GM18873 (cell line): Measurements from ENCODE around the gene MICU2.

ENCODE experiments used
- ATAC-seq: cut with Tn5 transposase; IDR thresholded peaks from one replicate; pipeline ENCODE4 v1.9.1; 2021; ENCODE audit warnings: mild to moderate bottlenecking, moderate library complexity, moderate number of reproducible peaks; ENCODE audit not compliant: unreplicated experiment, low FRiP score

Gene MICU2

DNA sequence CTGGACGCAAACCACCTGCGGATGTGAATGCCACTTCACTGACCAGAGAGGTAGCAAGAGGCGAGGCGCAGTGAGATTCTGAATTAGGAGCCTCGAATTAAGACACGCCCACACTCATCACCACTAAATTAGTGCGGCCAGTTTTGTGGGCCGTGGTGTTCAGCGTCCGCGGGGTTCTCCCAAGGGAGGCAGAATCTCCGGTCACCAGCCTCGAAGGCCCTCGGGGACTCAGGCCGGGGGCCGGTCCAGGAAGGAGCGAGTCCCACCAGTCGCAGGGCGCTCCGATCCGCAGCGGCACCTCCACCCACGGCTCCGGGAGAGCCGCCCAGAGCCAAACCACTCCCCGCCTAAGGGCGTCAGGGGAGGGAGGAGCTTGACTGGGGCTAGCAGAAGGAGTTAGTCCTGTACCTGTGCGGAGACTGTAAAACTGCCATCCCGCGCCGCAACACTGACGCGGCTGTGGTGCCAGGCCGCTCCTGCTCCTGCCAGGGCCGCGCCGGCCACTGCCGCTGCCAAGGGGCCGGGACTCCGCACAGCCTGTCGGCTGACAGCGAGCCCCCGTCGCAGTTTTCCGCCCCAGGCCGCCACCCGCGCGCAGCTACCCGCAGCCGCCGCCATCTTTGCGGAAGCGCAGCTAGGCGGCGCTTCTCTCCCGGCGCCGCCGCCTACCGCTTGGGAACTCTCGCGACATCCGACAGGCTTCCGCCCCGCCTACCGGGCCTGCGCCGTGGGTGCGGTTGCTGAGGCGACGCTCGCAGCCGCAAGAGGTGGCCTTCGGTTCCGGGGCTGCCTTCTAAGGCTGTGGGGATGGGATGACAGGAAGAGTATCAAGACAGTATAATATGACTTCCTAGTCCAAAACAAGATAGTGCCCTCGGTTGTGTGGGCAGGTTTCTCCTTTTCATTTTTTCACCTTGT lies at the start of gene MICU2:
TSS of gene MICU2 (minus strand) at position 640 of the 918 bp plus-strand sequence. CDS start at position 618, 22 bp downstream.
- peak; percentile 96 for ATAC-seq

- no peak for ATAC-seq
These were observed 37.7 kb upstream of the MICU2 start for GRCh38 chr13:21641629-21642028.

DNA sequence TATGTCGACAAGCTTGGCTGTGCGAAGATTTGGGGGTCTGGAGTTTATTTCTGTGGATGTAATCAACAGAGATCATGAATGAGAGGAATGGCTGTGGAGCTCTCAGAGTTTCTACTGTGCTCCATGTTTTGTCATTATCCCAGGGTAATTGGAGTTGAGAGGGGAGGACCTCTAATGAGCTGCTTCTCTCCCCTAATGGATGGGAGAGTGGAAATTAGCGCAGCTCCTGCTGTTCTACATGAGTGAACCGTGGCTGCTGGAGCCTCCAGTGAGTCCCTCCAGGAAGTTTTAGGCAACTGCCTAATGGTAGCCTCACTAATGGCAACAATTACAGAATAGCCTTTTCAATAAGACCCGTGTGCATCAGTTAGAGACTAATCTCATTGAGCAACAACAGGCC lies 35.6 kb upstream of the MICU2 start:
- no peak for ATAC-seq

- no peak for ATAC-seq
These were observed 34.6 kb upstream of the MICU2 start for GRCh38 chr13:21638319-21639282.

DNA sequence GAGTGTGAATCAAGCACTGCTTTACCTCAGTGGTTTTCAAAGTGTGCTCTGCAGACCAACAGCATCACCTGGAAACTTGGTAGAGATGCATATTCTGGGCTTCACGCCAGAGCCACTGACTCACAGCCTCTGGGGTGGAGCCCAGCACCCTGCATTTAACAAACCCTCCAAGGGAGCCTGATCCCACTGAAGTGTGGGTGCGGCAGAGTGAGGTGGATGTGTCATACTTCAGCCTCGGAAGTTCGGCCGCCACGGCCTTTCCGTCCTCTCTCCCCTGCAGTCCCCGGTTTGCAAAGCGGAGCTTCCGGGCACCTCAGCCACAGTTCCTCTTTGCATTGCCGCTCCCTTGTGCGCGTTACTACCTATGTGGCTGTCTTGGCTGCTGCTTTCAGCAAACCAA lies 33.3 kb upstream of the MICU2 start:
- ATAC-seq = no peak

DNA sequence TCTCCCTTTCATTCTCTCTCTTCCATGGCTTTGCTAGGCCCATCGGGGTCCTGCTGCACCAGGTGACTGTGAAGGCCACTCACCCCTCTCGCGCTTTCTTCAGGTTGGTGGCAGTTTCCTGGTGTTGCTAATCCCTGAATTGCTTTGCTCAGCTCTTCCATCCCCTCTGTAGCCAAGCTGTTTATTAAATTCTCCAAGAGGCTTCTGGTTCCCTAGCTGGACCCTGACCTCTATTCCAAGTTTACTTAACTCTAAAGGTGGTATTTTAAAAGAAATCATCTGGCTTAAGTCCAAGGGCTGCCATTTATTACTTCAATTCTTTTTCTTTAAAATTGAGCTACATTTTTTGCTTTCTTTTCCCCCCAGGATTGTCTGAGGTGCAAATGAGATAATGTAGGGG lies 32.7 kb upstream of the MICU2 start:
- ATAC-seq = no peak

- no peak for ATAC-seq
These were observed 28.2 kb upstream of the MICU2 start for GRCh38 chr13:21632196-21632595.

DNA sequence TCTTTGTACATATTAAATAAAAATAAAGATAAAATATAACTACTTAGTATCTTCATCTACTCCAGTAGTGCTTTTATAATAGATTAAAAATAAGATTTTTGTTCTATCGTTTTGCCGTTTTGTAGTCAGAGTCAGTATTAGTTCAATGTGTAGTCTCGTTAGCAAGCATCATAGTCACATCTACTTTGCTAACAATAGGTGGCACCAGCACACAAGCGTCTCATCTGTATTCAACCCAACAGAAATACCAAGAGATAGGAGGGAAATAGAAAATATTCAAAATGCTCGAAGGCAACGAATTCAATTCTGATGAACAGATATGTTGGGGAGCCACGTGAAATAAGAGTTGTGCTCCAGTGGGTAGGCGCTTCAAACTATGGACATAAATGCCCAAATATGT lies 21.4 kb upstream of the MICU2 start:
- no peak for ATAC-seq

DNA sequence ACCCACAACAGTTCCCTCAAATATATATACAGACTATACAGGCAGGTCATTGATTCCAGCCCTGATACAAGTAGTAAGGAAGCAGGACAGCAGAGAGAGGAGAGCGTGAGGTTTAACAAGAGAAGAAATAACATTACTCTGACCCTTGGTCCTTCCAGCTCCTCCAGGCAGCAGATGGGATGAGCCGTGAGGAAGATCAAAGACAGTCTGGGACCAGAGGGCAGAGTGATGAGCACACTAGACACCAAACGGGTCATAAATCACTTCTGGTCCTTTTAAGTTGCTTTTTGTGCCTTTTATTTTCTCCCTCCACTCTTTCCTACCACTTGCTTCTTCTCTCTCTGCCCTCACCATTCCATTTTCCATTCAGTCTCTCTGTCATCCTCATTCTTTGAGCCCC lies 16.9 kb upstream of the MICU2 start:
- no peak for ATAC-seq

DNA sequence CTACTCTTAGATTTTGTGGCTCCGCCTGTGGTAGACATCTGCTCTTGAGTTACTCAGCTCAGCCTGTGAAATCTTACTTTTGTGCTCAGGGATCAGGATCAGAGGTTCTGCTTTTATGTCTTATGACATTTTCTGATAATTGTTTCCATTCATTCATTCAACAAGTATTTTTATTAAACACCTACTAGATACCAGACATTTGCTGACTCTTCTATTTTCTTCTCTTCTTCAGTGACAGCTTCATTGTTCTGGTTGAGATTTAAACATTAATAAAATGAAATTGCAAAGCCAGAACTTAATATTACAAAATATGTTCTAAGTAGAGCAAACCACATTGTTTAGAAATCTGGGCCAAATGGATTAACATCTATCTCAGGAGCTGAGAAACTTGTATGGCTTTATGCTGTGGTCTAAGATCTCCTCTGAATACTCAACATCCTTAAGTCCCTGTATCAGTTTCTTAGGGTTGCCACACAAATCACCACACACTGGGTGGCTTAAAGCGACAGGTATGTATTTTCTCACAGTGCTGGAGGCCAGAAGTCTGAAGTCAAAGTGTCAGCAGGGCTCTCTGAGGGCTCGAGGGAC lies 15.8 kb upstream of the MICU2 start:
- no peak for ATAC-seq

DNA sequence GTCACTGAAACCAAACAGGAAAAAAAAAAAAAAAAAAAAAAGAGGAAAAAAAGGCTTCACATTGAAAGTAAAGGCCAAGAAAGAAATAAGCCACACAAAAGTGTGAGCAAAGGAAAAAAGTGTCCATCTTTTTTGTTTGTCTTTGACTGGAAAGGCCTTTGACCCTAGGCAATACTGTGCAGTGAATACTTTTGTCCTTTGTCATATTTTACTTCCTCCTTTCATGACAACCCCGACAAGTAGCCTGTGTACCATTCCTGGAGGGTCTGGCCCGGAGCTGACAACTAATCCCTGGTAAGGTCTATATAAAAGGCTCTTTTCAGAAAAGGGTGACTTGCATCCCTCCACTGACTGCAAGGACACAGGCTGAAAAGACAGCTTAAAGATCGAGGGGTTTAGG lies 12.9 kb upstream of the MICU2 start:
- no peak for ATAC-seq

GRCh38 chr13:21616205-21616866 lies 12.4 kb upstream of the MICU2 start:
- ATAC-seq = no peak

- ATAC-seq = no peak
These were observed 11.5 kb upstream of the MICU2 start for GRCh38 chr13:21615427-21615826.

- ATAC-seq = no peak
These were observed 9.8 kb upstream of the MICU2 start for GRCh38 chr13:21613791-21614190.

DNA sequence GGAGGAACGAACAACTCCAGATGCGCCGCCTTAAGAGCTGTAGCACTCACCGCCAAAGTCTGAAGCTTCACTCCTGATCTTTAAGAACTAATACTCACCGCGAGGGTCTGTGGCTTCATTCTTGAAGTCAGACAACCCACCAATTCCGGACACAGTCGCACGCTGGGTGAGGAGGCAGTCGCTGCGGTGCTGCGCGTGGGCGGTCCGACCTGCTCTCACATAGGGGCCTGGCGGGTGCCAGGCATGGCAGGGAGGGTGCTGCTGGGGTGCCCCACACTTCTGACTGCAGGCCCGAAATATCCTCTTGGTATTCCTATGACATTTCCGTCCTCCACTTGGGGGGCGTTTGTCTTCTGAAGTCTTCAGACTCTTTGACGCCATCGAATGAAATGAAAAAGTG lies 7.4 kb upstream of the MICU2 start:
- no peak for ATAC-seq

DNA sequence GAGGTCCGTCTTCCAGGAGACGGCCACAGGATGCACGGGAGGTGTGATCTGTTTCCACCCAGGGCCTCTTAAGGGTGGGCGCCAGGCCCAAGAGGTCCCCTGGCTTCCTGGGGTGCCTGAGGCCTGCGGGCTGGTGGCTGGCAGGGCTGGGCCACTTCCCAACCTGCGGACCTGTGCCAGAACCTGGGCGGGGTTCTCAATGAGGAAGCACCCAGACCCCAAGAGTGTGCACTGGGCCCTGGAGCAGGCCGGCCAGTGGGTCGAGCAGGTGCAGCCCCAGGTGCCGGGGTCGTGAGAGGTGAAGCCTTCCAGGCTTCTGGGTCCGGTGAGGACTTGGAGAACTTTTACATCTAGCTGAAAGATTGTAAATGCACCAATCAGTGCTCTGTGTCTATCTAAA lies 6.7 kb upstream of the MICU2 start:
- ATAC-seq = no peak

- no peak for ATAC-seq
These were observed 5.0 kb upstream of the MICU2 start for GRCh38 chr13:21608961-21609360.

DNA sequence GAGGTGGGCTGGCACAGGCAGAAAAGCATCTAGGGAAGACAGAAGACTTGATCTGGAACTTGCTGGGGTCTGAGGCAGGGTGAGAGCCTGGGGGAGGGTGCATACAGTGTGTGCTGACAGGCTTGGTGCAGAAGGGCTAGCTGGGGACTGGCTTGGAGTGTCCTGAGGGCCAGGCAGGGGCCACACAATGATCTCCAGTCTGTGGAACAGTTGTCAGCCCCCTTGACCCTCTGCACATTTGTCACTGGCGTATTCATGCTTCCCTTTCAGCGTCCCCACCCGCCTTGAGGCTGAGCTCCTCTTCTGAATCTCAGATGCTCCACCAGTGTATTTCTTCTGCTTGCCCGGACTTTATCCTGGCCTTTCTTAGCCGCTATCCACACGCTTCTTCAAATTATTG lies 2.8 kb upstream of the MICU2 start:
- no peak for ATAC-seq

- ATAC-seq = no peak
These were observed 2.3 kb upstream of the MICU2 start for GRCh38 chr13:21606251-21606650.

GRCh38 chr13:21596722-21597121 lies 7.2 kb downstream of the MICU2 start:
- no peak for ATAC-seq

DNA sequence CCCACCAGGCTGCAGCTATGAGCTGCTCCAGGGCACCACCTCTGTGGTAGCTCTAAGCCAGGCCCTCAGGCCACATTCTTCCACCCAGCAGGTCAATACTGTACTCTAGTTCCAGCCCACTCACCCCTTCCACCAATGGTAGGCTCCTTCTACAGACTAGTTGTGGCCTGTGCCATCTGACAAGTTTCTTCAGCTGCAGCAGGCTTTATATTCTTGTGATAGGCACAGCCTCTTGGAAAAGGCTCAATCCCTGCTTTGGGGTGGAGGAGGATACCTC lies 8.5 kb downstream of the MICU2 start:
- peak; percentile 48 for ATAC-seq
